ENCODE results near the gene CLEC17A.
A peak's percentile ranks its signal among the peaks of the same experiment; 100 is the strongest.
"Not testable (repeated sequence)": the region's sequence is repeated elsewhere in the genome, so short reads cannot be mapped to it uniquely, and the experiment has no call there.

Gene CLEC17A

DNA sequence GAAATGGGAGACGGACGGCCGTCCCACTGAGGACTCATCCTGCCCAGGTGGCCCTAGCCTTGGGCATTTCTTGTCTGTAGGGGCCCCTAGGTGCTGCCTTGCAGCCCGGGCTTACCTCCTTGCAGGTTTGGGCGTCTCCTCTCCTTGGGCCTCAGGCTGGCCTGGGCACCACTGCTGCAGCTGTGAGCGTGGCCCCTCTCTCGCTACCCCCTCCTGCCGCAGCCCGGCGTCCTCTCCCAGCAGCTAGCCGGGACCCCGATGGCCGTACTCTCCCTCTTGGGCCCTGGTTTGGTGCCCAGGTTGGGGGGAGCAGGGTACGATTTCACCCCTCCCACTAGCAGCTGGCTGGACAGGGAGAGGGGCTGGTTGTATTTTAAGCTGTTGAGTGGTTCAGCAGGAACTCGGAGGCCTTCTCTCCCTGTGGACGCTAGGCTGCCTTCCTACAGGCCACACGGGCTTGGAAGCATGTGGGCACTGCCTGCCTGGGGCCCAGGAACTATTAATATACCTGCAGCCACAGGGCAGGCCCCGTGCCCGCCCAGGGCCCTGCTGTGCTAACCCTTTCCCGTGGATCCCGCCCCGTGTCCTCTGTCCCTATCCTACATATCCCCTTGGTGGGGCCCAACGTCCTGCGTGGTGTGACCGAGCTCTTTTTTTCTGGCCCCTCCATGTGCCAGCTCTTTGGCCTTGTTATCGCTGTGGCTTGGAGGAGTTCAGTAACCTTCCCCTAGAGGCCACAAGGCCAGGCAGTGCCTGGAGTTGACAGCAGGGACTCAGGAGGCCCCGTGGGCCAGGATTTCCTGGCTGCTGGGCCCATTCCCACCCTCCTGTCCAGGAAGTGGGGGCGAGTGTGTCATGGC is 22.7 kb upstream of the CLEC17A start:
- DNase-seq (ENCODE audit: low read depth), result no peak

DNA sequence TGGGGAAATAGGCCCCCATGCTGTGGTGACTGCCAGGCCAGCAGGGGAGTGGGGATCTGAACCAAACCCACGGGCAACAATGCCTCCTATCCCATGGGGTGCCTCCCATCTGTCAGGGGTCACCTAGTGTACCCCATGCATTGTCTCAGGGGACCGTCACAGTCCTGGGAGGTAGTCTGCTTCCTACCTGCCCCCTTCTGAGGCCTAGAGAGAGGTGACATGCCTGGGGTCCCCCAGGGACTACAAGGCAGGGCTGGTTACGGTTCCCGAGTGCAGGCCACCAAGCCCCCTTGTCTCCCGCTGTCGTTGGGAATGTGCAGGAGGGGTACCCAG is 22.1 kb upstream of the CLEC17A start:
- no peak for DNase-seq (ENCODE audit: low read depth)

DNA sequence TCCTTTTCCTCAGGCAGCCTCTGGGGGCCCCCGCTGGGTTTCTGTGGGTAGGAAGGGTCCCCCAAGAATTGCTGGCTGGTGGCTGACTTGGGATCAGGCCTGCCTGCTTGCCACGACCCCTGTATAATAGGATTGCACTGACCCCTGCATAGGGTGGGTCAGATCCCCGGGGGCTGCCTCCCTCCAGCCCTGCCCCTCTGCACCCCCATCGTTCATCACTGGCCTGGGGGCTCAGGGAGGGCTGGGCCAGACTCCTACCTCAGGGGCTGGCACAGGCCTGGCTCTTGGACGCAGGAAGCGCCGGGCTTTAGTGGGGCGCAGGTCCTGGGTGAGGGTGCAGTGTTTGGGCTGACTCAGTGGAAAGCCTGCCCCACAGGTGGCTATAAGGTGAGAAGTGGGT is 21.6 kb upstream of the CLEC17A start:
- DNase-seq (ENCODE audit: low read depth), result no peak

DNA sequence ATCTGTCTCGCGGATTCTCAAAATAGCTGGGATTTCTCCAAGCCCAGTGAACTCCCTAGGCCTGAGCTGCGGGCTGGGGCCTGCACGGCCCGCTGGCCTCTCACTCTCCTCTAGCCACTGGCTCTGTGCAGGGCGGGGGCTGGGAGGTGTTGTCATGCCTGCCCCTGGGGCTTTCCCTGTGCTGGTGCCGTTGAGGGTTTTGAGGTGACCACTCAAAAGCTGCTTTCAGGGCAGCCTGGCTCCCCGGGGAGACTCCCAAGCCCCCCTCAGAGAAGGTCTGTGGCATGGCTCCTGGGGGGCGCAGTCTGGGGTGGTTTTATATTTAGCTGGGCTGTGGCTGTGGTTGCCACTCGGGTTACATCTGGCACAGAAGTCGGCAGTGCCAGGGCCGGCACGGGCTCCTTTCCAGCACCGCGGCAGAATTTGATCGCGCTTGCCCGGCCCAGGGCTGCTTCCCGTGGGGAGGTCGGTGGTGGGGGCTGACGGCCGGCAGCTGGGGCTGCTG is 21.0 kb upstream of the CLEC17A start:
- DNase-seq (ENCODE audit: low read depth), result no peak

DNA sequence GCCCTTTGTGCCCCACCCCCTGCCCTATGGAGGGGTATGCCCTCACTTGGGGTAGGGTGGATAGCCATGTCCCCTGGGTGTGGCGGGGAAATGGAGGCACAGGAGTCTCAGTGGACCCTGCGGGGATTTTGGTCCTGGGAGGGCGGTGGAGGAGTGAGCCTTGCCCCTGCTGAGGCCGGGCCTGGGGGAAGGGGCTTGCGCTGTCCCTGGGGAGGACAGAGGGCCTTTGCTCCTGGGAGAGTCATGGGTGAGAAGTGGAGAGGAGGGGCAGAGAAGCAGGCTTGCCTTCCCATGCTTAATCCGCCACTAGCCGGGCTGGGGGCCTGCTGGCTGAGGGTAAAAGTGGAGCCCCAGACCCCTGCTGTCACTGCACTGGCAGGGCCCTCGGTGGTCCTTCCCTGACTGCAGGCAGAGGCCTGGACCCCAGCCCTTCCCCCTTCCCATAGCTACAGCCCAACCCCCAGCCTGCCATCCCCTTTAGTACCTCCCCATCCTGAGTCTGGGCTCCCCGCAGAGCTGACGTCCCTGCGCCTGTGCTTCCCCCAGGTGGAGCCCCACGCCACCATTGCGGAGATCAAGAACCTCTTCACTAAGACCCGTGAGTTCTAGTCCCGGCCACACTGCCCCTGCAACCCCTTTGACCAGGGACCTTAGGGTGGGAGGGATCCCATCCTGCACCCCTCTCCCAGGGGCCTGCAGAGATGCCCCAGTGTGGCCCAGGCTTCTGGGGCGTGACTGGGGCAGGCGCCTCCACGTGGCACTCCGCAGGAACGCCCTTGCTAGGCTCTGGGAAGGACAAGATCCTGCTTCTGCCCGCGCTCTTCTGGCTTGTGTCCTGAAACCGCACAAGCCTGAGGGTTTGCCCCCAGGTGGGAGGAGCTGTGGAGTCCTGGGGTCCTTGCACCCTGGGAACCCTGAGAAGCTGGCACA is 20.0 kb upstream of the CLEC17A start:
- no peak for DNase-seq (ENCODE audit: low read depth)

DNA sequence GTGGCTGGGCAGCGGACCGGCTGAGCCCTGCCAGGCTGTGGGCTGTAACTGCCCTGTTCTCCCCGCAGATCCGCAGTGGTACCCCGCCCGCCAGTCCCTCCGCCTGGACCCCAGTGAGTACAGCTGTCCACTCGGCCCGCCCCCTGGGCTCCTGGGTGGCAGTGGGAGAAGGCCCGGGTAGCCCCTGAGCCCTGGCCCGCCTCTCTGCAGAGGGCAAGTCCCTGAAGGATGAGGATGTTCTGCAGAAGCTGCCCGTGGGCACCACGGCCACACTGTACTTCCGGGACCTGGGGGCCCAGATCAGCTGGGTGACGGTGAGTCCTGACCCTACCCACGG is 19.3 kb upstream of the CLEC17A start:
- DNase-seq (ENCODE audit: low read depth), result no peak

DNA sequence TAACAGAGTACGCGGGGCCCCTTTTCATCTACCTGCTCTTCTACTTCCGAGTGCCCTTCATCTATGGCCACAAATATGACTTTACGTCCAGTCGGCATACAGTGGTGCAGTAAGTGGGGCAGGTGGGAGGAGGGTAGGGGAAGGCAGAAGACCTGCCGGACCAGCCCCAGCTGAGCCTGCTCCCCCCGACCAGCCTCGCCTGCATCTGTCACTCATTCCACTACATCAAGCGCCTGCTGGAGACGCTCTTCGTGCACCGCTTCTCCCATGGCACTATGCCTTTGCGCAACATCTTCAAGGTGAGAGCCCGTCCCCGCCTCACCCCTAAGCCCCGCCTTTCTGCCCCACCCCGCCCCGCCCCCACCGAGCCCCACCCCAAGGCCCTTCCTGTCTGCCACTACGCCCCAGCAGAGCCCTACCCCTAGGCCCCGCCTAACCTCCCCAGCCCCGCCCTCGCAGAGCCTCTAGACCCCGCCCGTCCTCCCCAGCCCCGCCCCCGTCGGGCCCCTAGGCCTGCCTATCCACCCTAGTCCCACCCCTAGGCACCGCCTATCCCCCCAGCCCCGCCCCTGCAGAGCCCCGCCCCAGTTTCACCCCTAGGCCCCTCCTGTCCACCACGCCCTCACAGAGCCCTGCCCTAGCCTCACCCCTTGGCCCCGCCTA is 18.8 kb upstream of the CLEC17A start:
- DNase-seq (ENCODE audit: low read depth), result peak; percentile 25

DNA sequence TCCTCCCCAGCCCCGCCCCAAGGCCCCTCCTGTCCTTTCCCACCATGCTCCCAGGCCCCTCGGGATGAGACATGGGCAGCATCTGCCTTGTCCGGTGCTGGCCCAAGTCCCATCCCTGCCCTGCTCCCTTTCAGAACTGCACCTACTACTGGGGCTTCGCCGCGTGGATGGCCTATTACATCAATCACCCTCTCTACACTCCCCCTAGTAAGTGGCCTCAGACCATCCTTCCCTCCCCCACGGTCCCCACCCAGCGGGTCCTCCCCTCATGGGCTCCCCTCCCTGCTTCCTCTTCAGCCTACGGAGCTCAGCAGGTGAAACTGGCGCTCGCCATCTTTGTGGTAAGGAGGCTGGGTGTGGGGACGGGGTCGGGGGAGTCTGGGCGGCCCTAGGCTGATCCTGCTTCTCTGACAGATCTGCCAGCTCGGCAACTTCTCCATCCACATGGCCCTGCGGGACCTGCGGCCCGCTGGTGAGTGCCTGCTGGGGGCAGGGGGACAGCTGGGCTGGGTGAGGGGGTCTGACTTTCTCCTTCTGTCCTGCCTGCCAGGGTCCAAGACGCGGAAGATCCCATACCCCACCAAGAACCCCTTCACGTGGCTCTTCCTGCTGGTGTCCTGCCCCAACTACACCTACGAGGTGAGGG is 18.1 kb upstream of the CLEC17A start:
- DNase-seq (ENCODE audit: low read depth), result not testable (repeated sequence)

DNA sequence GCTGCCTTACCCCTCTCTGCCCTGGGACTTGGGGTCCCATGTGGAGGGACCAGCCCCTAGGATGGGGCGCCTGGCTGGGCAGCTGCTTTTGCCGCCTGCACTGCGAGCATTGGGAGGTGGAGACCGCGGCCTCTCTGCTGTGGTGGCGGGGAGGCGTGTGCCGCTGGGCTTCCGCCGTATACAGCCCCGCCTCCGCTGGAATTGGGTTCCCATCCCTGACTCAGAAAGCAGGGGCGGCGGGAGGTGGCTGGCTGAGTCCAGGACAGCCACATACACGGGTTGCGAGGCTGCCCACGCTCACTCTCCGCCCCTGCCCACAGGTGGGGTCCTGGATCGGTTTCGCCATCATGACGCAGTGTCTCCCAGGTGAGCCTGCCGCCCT is 17.6 kb upstream of the CLEC17A start:
- DNase-seq (ENCODE audit: low read depth), result no peak

DNA sequence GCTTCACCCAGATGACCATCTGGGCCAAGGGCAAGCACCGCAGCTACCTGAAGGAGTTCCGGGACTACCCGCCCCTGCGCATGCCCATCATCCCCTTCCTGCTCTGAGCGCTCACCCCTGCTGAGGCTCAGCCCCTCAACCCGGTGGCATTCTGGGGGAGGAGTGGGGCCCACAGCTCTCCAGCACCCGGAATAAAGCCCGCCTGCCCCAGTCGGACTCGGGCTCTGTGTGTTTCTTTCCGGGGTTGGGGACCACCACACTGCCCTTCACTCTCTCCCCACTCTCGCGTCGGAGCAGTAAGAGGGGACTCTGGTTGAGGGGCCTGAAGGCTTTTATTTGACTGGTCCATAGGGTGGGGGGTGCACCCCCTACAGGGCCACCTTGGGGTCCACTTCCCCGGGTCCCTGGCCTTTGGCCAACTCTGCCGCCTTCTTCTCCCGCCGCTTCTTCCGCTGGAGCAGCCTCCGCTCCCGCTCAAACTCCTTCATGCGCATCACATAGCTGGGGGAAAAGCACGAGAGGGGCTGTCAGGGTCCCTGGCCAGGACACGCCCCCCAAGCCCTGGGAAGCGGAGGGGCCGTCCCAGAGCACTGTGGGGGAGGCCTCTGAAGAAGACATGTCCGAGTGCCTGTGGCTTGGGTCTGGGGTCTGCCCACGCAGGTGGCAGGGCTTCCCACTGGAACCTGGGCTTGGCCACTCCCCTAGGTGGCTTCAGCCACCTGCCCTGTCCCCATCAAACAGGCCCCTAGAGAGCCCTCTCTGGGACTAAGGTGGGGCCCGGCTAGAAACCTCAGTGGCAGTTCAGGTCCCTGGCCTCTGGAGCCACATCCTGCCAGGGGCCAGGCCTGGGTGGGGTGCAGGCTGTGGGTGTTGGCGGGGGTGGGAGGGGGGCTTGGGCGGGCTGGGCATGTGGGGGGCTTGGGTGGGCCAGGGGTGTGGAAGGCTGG is 16.8 kb upstream of the CLEC17A start:
- DNase-seq (ENCODE audit: low read depth), result no peak

DNA sequence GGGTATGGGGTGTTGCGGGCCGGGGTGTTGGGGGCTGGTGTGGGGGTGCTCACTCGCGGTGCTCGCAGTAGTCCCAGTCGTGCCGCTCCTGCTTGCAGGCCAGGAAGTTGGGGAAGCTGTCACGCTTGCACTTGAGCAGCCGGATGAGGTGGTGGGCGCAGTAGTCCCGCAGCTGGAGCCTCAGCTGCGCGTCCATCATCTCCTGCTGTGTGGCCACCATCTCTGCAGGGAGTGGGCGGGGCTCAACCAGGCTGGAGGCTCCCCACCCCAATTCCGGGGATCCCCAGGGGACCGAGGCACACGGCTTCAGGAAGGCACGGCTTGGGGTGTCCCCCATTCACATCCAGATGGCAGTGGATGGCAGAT is 16.2 kb upstream of the CLEC17A start:
- no peak for DNase-seq (ENCODE audit: low read depth)

DNA sequence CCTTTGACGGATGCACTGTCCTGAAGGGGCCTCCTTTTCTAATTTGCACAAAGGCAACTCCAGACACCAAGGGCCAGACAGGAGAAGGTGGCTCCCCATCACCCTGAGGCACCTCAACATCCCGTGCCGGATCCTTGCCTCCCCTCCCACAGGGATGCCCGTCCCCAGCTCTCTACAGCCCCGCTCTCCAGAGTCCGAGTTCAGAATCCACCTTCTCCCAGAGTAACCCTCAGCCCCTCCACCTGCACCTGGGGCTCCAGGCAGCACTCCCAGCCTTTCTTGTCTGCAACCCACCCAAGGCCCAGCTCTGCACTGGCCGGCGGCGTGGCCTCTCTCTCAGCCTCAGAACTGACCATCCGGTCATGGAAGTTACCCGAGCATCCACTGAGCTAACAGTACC is 15.8 kb upstream of the CLEC17A start:
- no peak for DNase-seq (ENCODE audit: low read depth)

DNA sequence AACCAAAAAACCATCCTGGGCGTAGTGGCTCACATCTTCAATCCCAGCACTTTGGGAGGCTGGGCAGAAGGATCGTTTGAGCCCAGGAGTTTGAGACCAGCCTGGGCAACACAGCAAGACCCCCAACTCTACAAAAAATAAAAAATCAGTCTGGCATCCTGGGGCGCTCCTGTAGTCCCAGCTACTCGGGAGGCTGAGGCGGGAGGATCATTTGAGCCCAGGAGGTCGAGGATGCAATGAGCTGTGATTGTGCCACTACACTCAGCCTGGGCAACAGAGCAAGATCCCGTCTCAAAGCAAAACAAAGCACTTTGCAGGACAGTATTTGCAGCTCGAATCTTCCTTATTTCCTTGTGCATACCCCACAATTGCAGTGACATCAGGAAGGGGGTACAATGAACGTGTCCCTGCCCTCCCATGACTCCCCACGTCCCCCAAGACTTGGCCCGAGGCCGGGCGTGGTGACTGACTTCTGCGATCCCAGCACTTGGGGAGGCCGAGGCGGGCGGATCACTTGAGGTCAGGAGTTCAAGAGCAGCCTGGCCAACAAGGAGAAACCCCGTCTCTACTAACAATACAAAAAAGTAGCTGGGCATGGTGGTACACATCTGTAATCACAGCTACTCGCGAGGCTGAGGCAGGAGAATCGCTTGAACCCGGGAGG is 11.9 kb upstream of the CLEC17A start:
- DNase-seq (ENCODE audit: low read depth), result no peak

DNA sequence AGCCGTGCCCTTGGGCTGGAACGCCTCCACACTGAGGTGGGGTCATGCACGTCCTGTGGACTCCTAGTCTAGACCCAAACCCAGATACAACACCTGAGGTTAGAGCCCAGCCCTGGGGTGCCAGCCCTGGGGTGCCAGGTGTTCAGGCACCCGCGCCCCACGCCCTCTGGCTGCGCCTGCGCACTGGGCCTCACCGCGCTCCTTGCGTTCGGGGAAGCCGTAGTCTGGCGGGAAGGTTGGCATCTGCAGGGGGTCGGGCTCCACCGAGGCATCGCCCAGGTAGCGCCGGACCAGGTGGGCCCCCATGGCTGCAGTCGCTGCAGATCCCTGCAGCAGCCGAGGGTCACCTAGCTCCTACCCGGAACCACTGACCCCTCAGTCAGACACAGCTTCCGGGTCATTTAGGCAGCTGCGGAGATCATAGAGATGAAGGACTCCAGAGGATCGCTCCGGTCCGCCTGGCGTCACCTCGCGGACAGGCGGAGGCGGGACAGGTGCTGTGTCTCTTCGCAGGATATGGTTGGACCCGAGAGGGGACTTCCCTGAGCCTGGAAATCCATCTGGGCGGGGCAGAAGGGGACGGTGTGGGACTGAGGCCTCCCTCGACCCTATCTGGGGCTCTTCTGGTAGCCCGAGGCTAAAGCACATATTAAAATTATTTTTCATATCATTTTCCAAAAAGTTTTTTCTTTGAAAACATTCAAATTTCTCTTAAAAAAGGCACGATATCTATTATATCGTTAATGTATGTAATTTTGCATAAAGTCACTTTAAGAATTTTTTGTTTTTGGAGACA is 11.0 kb upstream of the CLEC17A start, which contains the start of gene NDUFB7:
Gene NDUFB7 (minus strand): TSS at position 372 of the 796 bp plus-strand sequence. CDS start 66 bp downstream, at position 306.
- peak; percentile 87 for DNase-seq (ENCODE audit: low read depth)

DNA sequence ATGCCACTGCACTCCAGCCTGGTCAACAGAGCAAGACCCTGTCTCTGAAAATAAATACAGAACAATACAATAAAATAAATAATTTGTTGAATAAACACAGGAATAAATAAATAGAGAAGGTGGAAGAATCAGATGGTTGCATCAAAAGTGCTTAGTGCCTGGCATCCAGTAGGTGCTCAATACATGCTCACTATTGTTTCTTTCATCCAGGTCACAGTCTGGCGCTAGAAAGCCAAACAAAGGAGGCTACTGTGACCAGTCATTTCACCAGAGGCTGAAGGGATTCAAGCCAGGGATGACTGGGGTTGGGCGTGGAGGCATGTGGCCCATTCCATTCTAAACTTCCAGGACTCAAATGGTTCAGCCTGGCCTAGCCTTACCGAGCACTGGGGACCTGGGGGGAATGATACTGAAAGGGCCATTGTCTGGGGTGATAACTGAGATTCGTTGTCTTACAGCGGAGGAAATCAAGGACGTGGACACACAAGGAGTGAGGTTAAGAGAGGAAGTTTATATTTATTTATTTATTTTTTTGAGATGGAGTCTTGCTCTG is 7.4 kb upstream of the CLEC17A start:
- no peak for DNase-seq (ENCODE audit: low read depth)

DNA sequence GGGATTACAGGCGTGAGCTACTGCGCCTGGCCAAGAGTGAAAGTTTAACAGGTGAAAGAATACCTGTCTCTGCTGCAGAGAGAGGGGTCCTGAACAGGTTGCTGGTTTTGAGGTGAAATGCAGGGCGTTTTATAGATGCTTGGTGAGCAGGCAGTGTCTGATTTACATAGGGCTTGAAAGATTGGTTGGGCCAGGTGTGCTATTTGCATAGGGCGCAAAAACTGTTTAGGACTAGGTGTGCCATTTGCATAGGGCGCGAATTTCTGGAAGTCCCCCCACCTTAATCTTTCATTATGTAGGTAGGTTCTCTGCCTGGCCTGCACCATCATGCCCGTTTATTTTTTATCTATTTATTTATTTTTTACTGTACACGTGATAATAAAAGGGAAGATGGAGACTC is 6.5 kb upstream of the CLEC17A start:
- DNase-seq (ENCODE audit: low read depth), result no peak

DNA sequence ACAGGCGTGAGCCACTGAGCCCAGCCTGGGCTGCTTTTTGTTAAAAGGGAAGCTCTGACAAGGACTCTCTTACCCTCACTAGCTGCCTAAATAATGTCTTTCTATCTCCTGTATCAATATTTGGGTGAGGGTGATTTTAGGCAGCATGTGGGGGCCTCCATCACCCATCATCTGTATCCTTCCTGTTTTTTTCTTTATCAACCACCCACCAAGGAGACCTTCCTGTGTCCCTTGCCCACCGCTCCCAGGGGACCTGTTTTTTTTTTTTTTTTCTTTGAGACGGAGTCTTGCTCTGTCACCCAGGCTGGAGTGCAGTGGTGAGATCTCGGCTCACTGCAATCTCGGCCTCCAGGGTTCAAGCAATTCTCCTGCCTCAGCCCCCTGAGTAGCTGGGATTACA is 5.6 kb upstream of the CLEC17A start:
- no peak for DNase-seq (ENCODE audit: low read depth)

DNA sequence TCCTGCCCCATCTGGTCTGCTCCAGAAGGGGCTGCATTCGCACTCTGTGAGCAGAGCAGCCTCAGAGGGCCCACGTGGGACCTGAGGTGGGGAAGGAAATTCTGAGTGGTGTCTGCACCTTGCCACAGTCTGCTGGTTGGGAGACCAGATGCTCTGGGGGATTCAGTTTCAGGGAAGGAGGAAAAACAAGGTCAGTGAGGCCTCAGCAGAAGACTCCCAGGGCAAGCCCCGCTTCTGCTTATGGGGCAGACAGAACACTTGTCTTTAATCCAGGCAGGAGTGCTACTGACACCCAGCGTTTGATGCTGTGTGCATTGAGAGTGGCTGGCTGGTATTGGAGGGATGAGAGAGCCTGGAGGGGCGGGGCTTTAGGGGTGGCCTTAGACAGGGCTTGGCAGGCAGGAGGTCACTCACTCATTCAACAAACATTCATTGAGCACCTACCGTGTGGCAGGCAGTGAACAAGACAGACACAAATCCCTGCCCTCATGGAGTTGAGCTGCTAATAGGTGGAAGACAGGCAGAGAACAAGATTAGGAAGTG is 4.9 kb upstream of the CLEC17A start:
- no peak for DNase-seq (ENCODE audit: low read depth)

Measured in T-helper 22 cell (primary cell).